Embryonic facial prominence (tissue), 1 donor: ENCODE results near the gene CETP.
"Not testable (repeated sequence)": the region's sequence is repeated elsewhere in the genome, so short reads cannot be mapped to it uniquely, and the experiment has no call there.

Source experiments
- DNase-seq: peaks from one replicate; pipeline ENCODE4 v3.0.0-alpha.2; 2016; ENCODE audit errors: extremely low spot score

CETP gene

DNA sequence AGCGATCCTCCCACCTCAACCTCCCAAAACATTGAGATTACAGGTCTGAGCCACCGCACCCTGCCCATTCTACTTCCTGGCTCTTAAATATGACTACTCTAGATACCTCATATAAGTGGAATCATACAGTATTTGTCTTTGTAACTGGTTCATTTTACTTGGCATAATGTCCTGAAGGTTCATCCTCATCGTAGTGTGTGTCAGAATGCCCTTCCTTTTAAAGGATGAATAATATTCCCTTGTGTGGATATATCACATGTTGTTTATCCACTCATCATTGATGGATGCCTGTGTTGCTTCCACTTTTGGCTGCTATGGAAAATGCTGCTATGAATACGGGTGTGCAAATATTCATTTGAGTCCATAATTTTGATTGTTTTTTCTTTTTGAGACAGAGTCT lies 5.7 kb upstream of the CETP start:
- DNase-seq: no peak

DNA sequence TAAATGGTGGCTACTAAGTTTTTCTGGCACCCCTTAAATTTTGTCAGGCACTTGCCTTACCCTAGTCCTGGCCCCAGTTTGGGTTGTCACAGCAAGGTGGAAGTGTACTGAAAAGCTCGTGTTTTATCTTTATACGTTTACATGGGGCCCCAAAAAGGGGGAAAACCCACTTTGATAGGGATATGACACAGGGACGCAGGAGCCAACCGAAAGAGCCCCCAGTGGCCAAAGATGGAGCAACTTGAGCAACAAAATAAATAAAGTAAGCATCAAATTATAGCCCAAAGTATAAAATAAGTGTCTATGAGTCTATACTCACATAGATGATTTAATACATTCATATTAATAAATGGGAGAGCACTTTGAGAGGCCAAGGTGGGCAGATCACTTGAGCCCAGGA lies 5.0 kb upstream of the CETP start:
- no peak for DNase-seq

DNA sequence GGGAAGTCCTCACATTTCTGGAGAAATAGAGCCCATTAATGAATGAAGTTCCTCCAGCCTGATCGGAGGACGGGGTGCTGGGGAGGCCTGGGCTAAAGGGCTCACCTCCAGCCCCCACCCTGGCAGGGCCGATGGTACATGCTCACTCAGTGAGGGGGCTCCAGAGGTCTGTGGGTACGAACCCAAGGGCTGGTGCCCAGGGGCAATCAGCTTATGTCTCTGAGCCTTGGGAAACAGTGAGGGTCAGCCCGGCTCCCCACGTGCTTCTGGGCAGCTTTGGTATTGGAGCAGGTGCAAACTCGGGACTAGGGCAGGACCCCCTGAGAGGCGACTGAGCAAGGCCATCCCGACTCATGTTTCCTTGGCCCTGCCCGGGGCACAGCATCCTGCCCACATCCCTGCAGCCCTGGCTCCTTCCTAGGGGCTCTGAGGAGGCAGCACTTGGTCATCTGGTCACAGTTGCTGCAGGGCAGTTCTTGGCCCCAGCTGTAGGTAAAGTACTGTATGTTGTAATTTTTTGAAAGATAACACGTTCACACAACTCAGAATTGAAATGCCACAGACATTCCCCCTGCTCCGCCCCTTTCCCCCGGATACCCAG lies 969 bp upstream of the CETP start:
- no peak for DNase-seq

DNA sequence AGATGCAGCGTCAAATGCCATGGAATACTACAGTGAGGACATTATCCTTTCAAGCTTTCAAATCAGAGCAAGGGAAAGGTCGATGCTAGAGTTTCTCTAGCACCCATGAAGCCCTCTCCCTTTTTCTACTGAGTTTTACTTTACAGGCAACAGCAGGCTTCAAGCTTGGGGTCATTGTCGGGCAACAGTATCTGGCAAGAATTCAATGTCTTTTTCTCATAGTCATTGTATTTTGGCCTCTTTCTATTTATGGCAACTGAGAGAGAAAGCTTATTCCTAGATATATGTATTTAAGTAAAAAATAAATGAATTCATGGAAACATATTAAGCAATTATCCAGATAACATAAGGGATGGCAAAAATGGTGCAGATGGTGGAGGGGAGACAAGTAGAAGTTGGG lies 364 bp upstream of the CETP start:
- no peak for DNase-seq

DNA sequence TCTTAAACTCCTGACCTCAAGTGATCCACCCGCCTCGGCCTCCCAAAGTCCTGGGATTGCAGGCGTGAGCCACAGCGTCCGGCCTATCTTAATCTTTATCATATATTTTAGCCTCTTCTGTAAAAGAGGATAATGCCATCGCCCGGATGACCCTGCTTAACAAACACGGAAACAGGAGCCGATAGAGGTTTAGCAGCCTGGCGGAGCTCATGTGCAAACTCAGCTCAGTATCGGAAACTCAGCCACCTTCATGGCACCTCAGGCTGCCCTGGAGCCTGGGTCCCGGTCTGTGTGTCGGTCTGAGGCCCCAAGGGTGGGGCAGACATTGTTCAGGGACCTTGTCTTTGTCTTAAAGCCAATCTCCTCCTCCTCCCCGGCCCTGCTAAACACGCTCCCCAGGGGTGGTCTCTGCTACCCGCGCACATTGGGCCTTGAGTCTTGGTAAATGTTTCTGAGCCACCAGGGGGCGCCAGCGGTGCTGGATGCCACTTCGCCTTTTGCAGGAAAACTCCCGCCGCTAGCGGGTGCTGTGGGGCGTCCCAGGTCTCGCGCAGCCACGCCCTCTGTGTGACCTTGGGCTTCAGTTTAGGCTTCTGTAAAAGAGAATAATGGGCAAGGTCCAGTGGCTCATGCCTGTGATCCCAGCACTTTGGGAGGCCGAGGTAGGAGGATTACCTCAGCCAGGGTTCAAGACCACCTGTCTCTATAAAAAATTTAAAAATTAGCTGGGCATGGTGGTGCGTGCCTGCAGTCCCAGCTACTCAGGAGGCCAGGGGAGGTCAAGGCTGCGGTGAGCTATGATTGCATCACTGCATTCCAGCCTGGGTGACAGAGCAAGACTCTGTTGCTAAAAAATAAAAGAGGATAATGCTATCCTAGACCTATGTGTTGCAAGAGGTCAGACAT lies 2.7 kb downstream of the CETP start:
- no peak for DNase-seq

DNA sequence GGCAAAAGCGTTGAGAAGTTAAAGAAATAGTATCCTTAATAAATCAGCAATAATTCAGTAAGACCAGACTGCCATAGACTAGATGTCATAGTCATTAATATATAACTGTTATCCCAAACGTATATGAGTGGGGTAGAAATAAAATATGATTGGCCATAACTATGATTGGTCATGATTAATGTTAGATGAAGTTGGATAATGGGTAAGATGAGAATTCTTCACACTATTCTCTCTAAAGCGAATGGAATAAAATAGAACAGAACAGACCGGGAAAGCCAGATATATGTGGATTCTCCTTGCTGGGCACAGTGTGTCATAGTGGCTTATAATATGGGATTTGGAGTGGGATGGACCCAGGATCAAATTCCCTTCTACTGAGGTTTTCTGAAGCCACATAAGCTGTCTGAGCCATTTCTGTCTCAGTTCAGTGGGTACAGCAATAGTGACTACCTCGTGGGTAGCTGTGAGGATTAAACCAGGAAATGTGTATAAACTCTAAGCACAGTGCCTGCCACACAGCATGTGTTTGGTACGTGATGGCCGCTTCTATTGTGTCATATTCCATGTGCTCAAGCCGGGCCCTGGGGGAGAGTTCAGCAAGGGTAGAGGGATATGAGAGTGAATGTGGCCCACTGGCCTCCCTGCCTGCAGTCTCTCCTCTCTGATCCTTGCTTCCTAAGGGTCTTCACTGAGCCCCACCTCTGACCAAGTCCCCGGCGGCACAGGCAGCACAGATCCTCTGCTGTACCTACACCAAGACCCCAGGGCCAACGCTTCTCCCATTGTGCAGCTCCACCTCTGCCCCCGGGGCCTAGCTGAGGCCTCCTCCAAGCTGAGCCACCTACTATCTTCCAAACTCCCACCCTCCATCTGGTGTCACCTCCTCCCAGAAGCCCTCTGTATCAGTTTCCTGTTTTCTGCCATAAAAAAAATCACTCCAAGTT lies 3.7 kb downstream of the CETP start:
- DNase-seq: no peak

DNA sequence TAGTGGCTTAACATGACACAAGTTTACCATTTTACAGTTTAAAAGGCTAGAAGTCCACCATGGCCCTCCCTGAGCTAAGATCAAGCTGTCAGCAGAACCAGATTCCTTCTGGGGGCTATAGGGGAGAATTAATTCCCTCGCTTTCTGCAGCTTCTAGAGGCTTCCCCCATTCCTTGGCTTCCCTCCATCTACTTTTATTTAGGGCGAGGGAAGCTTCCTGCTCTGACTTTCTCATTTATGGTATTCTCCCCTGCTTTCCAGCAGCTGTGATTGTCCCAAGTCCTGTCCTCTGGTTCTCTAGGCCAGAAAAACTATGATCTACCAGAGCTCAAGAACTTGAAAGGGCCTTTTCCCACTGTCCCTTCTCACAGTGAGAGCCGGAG lies 4.3 kb downstream of the CETP start:
- DNase-seq: no peak

DNA sequence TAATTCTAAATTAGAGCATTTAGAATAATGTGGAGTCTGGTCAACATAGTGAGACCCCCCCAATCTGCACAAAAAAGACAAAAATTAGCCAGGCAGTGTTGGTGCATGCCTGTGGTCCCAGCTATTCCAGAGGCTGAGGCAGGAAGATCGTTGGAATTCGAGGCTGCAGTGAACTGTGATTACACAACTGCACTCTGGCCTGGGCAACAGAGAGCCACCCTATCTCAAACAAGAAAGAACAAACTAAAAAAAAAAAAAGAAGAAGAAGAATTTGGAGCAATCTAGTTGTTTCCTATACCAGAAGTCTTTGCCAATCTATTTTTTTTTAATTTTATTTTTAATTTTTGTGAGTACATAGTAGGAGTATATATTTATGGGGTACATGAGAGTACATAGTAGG lies 6.0 kb downstream of the CETP start:
- DNase-seq: no peak

DNA sequence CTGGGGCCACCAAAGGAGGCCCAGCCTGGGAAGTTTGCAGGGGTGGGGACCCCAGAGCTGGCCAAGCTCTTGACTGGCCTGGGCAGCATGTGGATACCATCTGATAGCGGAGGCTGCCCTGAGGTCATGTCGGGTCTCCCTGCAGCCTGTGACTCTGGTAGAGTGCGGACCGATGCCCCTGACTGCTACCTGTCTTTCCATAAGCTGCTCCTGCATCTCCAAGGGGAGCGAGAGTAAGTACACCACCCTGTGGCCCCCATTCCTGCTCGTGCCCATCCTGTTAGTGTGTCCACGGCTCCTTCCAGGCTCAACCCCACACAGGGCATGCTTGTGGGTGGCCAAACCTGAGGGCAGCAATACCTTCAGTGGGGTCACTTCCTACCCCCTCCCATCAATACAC lies 8.0 kb downstream of the CETP start:
- DNase-seq: no peak

DNA sequence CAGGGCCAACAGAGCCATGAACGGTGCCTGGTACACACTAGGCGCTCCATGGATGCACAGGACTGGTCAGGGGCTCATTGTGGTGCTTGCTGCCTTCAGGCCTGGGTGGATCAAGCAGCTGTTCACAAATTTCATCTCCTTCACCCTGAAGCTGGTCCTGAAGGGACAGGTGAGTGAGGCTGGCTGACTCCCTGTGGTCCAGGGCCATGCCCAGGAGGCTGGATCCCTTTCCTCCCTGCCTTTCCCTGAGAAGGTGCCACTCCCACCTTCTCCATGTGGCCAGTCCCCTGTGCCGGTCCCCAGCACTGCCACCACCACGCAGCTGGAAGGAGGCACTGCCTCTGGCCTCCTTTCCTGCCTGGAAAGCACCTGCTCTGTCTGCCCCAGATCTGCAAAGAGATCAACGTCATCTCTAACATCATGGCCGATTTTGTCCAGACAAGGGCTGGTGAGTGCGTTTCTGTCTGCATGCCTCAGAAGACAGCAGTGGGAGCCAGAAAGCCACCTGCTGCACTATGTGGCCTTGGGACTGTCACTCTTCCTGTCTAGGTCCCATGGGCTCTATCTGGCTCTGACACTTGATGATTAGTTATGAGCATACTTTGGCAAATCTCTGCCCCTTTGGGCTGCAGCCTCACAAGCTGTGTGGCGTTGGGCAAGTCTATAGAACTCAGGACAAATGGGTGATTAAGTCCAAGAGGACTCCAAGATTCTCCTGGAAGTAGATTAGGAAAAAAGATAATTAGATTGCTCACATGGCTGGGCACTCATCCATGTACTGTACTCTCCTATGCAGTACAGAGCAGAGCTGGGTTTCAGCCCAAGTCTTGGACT lies 9.4 kb downstream of the CETP start:
- DNase-seq: no peak

DNA sequence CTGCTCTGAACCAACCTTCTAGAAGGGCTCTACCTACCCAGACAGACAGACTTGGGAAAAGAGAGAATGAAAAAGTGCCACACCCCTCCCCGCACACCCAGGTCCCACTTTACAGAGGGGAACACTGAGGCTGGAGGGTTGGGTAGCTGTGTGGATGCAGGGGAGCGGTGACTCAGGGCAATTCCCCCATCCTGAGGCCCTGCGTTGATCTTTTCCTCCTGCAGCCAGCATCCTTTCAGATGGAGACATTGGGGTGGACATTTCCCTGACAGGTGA lies 10.0 kb downstream of the CETP start:
- no peak for DNase-seq

DNA sequence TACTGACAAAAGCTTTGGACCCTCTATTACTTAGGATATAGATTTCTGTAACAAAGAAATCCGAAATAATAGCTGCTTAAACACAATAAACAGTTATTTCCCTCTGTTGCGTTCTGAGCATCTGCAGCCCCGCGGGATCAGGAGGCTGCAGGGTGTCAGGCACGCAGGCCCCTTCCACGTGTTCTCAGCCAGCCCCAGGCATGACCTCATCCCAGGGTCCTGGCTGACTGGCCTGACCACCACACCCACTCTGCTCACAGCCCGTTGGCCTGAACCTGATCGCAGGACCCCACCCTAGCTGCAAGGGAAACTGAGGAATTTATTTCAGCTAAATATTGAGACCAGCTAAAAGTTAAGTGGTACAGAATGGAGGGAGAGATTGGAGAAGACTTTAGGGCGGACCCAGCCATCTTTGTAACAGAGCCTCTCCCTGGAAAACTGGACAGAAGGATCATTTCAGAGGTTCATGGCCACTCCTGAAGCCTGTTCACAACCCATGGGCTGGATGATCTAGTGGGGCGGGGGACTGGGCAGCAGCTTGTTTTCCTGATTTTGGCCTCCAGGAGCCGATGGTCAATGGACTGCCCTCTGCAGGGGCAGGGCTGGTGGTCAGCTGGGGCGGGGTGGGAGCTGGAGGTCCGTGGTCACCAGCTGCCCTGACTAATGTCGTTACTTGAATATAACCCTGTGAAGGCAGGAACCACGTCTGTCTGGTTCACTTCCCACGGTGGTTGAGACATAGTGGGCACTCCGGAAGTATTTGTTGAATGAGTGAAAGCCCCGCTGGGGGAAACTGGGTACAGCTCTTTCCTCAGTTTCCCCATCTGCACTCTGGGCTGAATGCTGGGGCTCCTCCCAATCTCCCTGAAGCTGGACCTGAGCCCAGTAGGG lies 10.9 kb downstream of the CETP start:
- DNase-seq: no peak

DNA sequence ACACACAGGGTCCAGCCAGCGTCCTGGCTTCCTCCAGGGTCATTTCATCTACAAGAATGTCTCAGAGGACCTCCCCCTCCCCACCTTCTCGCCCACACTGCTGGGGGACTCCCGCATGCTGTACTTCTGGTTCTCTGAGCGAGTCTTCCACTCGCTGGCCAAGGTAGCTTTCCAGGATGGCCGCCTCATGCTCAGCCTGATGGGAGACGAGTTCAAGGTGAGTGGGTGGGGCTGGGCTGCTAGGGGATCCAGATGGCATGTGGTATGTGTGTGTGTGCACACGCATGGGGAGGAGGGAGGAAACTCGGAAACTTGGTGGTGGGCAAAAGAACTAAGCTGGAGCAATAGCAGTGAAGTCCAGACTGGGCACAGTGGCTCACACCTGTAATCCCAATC lies 11.5 kb downstream of the CETP start:
- DNase-seq: no peak

DNA sequence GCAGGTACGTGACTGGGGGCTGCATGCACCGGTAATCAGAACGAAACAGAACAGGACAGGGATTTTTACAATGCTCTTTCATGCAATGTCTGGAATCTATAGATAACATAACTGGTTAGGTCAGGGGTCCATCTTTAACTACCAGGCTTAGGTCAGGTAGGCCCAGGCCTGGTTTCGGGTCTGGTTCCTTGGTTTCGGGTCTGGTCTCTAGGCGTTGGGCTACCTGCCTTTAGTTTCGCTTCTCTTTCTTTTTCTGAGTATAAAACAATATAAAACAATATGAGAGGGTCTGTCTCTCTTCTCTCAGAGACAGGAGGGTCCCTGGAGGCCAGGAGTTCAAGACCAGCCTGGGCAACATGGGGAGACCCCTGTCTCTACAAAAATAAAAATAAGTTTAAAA lies 12.1 kb downstream of the CETP start:
- DNase-seq: not testable (repeated sequence)

DNA sequence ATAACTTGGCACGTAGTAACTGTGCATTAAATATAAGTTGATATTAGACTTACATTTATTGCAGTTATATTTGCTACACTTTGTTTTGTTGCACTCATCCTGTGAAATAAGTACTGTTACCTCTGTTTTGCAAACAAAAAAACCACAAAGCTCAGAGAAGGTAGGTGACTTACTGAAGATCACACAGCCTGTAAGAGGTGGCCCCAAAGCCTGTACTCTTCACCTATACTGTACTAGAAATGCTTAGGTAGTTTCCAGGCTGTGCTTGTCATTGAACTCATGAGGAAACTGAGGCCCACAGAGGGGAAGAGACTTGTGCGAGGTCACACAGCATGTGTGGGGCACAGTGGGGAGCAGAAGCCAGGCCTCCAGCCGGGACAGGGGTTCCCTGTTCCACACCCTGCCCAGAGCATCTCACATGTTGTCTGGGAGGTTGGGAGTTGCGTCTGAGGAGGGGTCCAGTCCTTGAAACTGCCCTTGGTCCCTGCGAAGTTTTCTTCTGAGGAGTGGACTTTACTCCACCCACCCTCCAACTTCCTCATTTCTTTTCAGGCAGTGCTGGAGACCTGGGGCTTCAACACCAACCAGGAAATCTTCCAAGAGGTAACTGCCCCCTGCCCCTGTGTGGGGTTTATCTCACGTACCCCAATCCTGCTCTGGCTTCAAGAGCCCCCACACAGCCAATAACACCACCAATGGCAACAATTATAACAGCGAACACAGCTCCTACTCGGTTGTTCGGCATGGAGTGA lies 13.0 kb downstream of the CETP start:
- no peak for DNase-seq

DNA sequence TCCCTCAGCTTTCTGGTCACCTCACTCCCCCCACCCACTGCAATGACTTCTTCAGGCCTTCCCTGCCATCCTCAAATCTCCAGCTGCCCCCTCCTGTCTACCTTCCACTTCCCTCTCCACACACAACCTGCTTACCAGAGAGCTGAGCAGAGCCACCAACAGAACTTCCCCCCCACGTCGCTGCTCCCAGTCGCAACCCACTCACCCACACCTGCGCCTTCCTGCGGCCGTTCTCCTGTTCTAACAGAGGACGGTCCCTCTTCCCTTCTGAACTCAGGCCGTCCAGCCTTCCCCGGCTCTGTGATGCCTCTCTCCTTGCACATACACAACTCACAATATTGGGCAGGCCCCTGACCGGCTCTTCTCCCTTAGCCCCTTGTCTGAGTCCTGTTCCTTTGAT lies 14.0 kb downstream of the CETP start:
- DNase-seq: no peak

DNA sequence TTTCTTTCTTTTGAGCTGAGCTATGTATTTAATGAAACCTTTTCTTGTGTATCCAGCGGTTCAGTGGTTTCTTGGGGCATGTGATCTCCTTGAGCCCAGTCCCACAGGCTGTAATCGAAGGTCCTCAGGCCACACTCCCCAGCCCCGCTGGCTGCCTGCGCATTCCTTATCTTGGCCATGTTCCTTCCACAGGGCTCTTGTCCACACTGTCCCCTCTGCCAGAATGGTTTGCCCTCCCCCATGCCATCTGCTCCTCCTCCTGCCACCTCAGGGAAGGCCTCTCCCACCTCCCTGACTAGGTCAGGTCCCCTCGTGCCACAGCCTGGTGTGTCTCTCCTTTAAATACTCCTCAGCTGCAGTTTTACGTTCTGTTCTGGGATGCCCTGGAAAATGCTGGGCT lies 15.5 kb downstream of the CETP start:
- no peak for DNase-seq

DNA sequence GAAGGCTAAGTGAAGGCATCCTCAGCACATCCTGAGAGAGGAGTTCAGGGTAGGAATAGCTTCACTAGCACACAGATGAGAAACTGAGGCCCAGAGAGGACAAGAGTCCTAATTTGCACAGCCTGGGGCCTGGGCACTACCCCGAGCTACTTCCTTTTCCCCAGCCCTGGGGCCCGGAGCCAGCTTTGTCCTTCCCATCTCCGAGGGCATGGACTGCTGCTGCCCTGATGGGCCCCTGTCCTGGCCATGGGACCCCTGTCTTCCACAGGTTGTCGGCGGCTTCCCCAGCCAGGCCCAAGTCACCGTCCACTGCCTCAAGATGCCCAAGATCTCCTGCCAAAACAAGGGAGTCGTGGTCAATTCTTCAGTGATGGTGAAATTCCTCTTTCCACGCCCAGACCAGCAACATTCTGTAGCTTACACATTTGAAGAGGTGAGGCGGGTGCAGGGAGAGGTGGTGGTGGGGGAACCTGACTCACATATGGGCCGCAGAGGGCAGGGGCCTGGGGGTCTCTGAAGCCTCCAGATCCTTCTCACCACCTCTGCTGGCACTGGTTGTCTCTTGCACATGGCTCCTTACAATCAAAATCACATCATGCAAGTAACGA lies 16.2 kb downstream of the CETP start:
- DNase-seq: no peak

DNA sequence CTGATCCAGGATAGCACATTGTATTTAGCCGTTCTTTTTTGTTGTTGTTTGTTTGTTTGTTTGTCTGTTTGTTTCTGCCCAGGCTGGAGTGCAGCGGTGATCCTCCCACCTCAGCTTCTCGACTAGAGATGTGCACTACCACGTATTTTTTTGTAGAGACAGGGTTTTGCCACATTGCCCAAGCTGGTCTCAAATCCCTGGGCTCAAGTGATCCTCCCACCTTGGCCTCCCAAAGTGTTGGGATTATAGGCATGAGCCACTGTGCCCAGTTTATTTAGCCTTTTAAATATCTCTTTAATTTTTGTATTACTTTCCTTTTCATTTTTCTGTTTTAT lies 18.4 kb downstream of the CETP start:
- DNase-seq: no peak
